Measurements from ENCODE around the gene ZFR2. TPM values are rescaled to one million over a fixed set of nuclear protein-coding genes. Genes with fewer than 3 reads are reported as not detected.

ZFR2 gene
- total RNA-seq, 1 experiment from 2014 or later: not detected

DNA sequence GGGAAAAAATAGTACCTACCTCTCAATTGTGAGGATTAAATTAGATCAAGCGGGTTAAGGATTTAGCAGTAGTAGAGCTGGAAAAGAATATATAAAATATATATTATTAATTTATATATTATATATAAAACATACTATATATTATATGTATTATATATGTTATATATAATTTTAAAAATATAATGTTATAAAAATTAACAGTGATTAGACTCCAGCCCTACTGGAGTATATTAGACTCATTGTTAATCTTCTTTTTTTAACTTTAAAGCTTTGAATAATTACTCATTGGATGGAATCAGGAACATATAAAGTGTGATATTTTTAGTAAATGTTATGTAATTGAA is 106.7 kb downstream of the ZFR2 start:
- no peak for ATAC-seq
- no peaks in the 10 kb centered on the region for H3K36me3 ChIP-seq (ENCODE audit: low read depth, low read length)
- H3K9ac ChIP-seq (ENCODE audit: low read length): peak overlapping the region; percentile 99; the same call in 1 of the 2 replicates
- no TSS peak for BruUV-seq (replicated peaks)
- H2AFZ ChIP-seq (ENCODE audit: low read length): peak overlapping the region; percentile 95
- no peaks in the 10 kb centered on the region for H3K9me2 ChIP-seq (replicated peaks; ENCODE audit: low read length)
- intact Hi-C loops (cut with micrococcal nuclease): loop anchor here (5.0 kb wide), 1 partner anchor 225 kb away; the partner anchor contains the start of gene EEF2
- H4K20me1 ChIP-seq (ENCODE audit: low read length): no peaks in the 10 kb centered on the region
- ChIA-PET CTCF (interaction anchor here (0.7 to 1.2 kb wide), 2 partner anchors 87 to 207 kb away, joined by 3 read pairs; no protein-coding TSS in a partner anchor), POLR2A (ENCODE audit: unreplicated experiment) (interaction anchor here (0.6 to 0.7 kb wide), 2 partner anchors 53 to 1305 kb away, joined by 4 to 7 read pairs; partner anchors contain the start of gene LMNB2)
- DNase-seq: no peak
- H3K79me2 ChIP-seq (ENCODE audit: low read length): peaks cover 28% of the 10 kb centered on the region
- TF ChIP-seq EZH2phosphoT487 (IDR thresholded peaks at IDR 0.05; ENCODE audit: borderline replicate concordance, low read length) (no peak), EZH2 (IDR thresholded peaks at IDR 0.05; ENCODE audit: low read length, unreplicated experiment) (no peak)
- TF ChIP-seq, protein P1, sequence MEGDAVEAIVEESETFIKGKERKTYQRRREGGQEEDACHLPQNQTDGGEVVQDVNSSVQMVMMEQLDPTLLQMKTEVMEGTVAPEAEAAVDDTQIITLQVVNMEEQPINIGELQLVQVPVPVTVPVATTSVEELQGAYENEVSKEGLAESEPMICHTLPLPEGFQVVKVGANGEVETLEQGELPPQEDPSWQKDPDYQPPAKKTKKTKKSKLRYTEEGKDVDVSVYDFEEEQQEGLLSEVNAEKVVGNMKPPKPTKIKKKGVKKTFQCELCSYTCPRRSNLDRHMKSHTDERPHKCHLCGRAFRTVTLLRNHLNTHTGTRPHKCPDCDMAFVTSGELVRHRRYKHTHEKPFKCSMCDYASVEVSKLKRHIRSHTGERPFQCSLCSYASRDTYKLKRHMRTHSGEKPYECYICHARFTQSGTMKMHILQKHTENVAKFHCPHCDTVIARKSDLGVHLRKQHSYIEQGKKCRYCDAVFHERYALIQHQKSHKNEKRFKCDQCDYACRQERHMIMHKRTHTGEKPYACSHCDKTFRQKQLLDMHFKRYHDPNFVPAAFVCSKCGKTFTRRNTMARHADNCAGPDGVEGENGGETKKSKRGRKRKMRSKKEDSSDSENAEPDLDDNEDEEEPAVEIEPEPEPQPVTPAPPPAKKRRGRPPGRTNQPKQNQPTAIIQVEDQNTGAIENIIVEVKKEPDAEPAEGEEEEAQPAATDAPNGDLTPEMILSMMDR (conservative IDR thresholded peaks at IDR 0.05; ENCODE audit: low read depth, low read length): no peak
- peak overlapping the region; percentile 94 for H3K4me2 ChIP-seq (ENCODE audit: low read length)
- peak overlapping the region; percentile 99; the same call in 1 of the 2 replicates for H3K27ac ChIP-seq (ENCODE audit: low read length)
- H3F3A ChIP-seq (ENCODE audit: low read length, unreplicated experiment): no peaks in the 10 kb centered on the region
- H3K4me1 ChIP-seq (ENCODE audit: insufficient read depth, low read length): peaks cover 5% of the 10 kb centered on the region; the same call in 1 of the 2 replicates
- H3K27me3 ChIP-seq (ENCODE audit: low read length): no peaks in the 10 kb centered on the region
- H3K4me3 ChIP-seq (ENCODE audit: low read length): peak overlapping the region; percentile 90
- no peaks in the 10 kb centered on the region for H3K9me3 ChIP-seq (ENCODE audit: low read length)

DNA sequence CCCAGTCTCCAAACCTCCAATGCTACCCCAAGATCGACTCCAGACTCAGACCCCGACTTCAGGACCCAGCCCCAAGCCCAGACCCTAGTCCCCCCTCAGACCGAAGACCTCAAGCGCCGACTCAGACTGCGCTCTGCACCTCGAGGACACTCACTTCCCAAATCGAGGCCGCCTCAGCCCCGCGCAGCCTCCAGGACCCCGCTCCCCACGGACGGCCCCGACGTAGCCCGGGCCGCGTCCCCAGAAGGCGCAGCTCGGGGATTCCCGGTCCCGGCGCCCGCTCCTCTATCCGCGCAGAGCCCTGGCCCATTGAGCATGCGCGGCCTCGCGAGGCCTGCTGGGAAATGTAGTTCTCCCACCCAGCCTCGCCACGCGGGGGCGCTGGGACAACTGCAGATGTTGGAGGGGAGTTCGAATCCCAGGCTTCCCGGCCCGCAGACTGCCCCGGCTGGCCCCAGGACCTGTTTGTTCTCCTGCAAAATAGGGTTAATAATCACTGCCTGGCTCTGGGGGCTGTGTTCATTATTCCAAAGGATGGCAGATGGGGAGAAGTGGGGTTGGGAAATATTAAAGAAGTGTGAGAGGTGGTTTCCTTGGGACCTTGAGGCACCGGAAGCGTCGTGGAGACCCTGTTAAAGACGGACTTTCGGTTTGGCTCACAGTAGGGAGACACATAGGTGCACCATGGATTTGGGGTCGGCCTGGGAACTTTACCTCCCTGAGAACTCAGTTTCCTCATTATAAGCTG is 107.3 kb downstream of the ZFR2 start, which contains the start of gene APBA3:
Gene APBA3 (minus strand): TSS at position 311 of the 748 bp plus-strand sequence. CDS start 1,428 bp downstream, outside the sequence.
- no peaks in the 10 kb centered on the region for H3K36me3 ChIP-seq (ENCODE audit: low read depth, low read length)
- peak; percentile 85 for DNase-seq
- ChIA-PET CTCF (interaction anchor here (1.2 kb wide), 1 partner anchor 207 kb away, joined by 3 read pairs; no protein-coding TSS in a partner anchor), POLR2A (ENCODE audit: unreplicated experiment) (interaction anchor here (0.7 kb wide), 1 partner anchor 1305 kb away, joined by 4 read pairs; the partner anchor contains the start of gene LMNB2)
- H3K9me2 ChIP-seq (replicated peaks; ENCODE audit: low read length): no peaks in the 10 kb centered on the region
- no peaks in the 10 kb centered on the region for H3K27me3 ChIP-seq (ENCODE audit: low read length)
- H3K4me1 ChIP-seq (ENCODE audit: insufficient read depth, low read length): peaks cover 5% of the 10 kb centered on the region; the same call in 1 of the 2 replicates
- peak within 1 kb of the TSS; percentile 90 for H3K4me3 ChIP-seq (ENCODE audit: low read length)
- TF ChIP-seq EZH2phosphoT487 (IDR thresholded peaks at IDR 0.05; ENCODE audit: borderline replicate concordance, low read length) (no peak), EZH2 (IDR thresholded peaks at IDR 0.05; ENCODE audit: low read length, unreplicated experiment) (no peak)
- TF ChIP-seq, protein P1 (conservative IDR thresholded peaks at IDR 0.05; ENCODE audit: low read depth, low read length): peak; percentile 73
- intact Hi-C loops (cut with micrococcal nuclease): loop anchor here (5.0 kb wide), 1 partner anchor 226 kb away; the partner anchor contains the start of gene EEF2
- peak within 1 kb of the TSS; percentile 99 for H3K9ac ChIP-seq (ENCODE audit: low read length)
- peak within 1 kb of the TSS; percentile 95 for H2AFZ ChIP-seq (ENCODE audit: low read length)
- H3K9me3 ChIP-seq (ENCODE audit: low read length): no peaks in the 10 kb centered on the region
- no TSS peak for BruUV-seq (replicated peaks)
- H3K4me2 ChIP-seq (ENCODE audit: low read length): peak within 1 kb of the TSS; percentile 94
- no peaks in the 10 kb centered on the region for H3F3A ChIP-seq (ENCODE audit: low read length, unreplicated experiment)
- H4K20me1 ChIP-seq (ENCODE audit: low read length): no peaks in the 10 kb centered on the region
- ATAC-seq: peak; percentile 49
- H3K79me2 ChIP-seq (ENCODE audit: low read length): peaks cover 28% of the 10 kb centered on the region
- peak within 1 kb of the TSS; percentile 99 for H3K27ac ChIP-seq (ENCODE audit: low read length)
